22Rv1 (cell line): ENCODE results near the gene INO80C.

Experiments
- ZFX ChIP-seq: fragments of 450-650 bp; IDR thresholded peaks from 2 replicates; pipeline ENCODE4 v1.6.1; 2017; ENCODE audit warnings: antibody characterized with exemption, borderline replicate concordance
- TF ChIP-seq, protein P1 (sequence below): fragments of 450-650 bp; IDR thresholded peaks from 2 replicates; pipeline ENCODE4 v1.5.1; 2017; ENCODE audit warnings: mild to moderate bottlenecking

DNA sequence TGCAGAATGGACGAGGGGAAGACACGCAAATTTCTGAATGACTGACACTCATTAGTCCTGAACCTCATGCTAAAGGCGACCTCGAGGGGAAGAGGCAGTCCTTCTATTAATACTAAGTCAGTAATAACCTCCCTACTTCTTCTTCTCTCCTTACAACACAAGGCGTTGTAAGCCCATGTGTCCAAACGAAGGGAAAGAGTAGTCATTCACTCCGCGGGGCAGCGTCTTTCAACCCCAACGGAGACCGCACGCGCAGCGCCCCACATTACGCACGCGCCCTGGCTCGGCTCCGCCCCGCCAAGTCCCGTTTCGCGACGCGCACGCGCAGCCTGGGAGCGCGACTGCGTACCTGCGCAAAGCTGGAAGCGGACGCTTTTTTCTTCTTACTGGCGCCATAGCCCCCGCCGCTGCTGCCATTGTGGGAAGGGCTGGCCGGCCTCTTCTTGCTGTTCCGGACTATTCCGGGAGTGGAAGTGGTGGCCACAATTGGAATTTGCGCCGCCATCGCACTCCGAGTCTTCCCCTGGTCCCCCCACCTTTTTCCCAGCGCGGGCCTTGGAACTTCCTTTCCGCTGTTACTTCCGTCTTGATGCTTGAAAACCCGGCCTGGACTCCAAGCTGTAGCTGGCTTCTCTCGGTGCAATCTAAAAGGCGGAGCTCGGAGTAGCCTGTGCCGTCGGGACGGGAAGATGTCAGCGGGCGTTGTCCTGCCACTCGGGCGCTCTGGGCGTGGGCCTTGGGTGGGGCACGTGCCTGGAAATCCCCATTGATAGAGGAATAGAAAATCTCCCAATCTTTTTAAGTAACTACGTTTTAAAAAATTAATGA lies at the start of gene INO80C:
- TF ChIP-seq, protein P1, sequence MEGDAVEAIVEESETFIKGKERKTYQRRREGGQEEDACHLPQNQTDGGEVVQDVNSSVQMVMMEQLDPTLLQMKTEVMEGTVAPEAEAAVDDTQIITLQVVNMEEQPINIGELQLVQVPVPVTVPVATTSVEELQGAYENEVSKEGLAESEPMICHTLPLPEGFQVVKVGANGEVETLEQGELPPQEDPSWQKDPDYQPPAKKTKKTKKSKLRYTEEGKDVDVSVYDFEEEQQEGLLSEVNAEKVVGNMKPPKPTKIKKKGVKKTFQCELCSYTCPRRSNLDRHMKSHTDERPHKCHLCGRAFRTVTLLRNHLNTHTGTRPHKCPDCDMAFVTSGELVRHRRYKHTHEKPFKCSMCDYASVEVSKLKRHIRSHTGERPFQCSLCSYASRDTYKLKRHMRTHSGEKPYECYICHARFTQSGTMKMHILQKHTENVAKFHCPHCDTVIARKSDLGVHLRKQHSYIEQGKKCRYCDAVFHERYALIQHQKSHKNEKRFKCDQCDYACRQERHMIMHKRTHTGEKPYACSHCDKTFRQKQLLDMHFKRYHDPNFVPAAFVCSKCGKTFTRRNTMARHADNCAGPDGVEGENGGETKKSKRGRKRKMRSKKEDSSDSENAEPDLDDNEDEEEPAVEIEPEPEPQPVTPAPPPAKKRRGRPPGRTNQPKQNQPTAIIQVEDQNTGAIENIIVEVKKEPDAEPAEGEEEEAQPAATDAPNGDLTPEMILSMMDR: no peak
- no peak for TF ChIP-seq ZFX
